Activated T-cell treated with anti-CD3 and anti-CD28 coated beads, Interleukin-2, amount 50 U/mL, for 24 hours (primary cell): ENCODE results near the gene GPR32.
"Not testable (repeated sequence)": the region's sequence is repeated elsewhere in the genome, so short reads cannot be mapped to it uniquely, and the experiment has no call there.

ENCODE experiments used
- DNase-seq: peaks from one replicate; pipeline ENCODE4 v3.0.0-alpha.2; 2020
- H3K27ac Mint-ChIP-seq: 2 replicates; pipeline ENCODE4 v1.8.0; 2020; ENCODE audit warnings: mild to moderate bottlenecking, mixed read lengths
- H3K27me3 Mint-ChIP-seq: 2 replicates; pipeline ENCODE4 v1.8.0; 2020; ENCODE audit warnings: mixed read lengths
- H3K36me3 Mint-ChIP-seq: 2 replicates; pipeline ENCODE4 v1.8.0; 2020; ENCODE audit warnings: low read depth, mixed read lengths
- H3K4me1 Mint-ChIP-seq: 2 replicates; pipeline ENCODE4 v1.8.0; 2020; ENCODE audit warnings: low read depth, mixed read lengths
- H3K4me3 Mint-ChIP-seq: 2 replicates; pipeline ENCODE4 v1.8.0; 2020; ENCODE audit warnings: mild to moderate bottlenecking, moderate library complexity, mixed read lengths
- H3K9me3 Mint-ChIP-seq: 2 replicates; pipeline ENCODE4 v1.8.0; 2020; ENCODE audit warnings: mixed read lengths

GPR32 gene

GRCh38 chr19:50770164-50770563 is at the start of gene GPR32:
GPR32 (plus strand) TSS chr19:50770464; CDS start chr19:50770601, 137 bp downstream.
- H3K4me1 Mint-ChIP-seq, H3K9me3 Mint-ChIP-seq, H3K4me3 Mint-ChIP-seq, H3K27ac Mint-ChIP-seq, H3K36me3 Mint-ChIP-seq, DNase-seq: not testable (repeated sequence)
- H3K27me3 Mint-ChIP-seq = peaks cover 42% of the 10 kb centered on the region

GRCh38 chr19:50720921-50721381 is 49.3 kb upstream of the GPR32 start:
- H3K27me3 Mint-ChIP-seq = peaks cover 71% of the 10 kb centered on the region
- no peak overlapping the region for H3K4me3 Mint-ChIP-seq
- H3K27ac Mint-ChIP-seq = no peak overlapping the region
- no peak for DNase-seq
- H3K4me1 Mint-ChIP-seq = peaks cover 21% of the 10 kb centered on the region
- H3K9me3 Mint-ChIP-seq = no peaks in the 10 kb centered on the region
- H3K36me3 Mint-ChIP-seq = peaks cover 5% of the 10 kb centered on the region

- Mint-ChIP-seq H3K9me3 (no peaks in the 10 kb centered on the region), H3K4me3 (no peak overlapping the region), H3K27ac (no peak overlapping the region), H3K36me3 (peaks cover 5% of the 10 kb centered on the region), H3K27me3 (peaks cover 71% of the 10 kb centered on the region), H3K4me1 (peaks cover 24% of the 10 kb centered on the region)
- DNase-seq = no peak
Measured at GRCh38 chr19:50721441-50722137, 48.7 kb upstream of the GPR32 start.

- Mint-ChIP-seq H3K9me3 (no peaks in the 10 kb centered on the region), H3K4me3 (no peak overlapping the region), H3K4me1 (peaks cover 27% of the 10 kb centered on the region), H3K27me3 (peaks cover 74% of the 10 kb centered on the region), H3K36me3 (peaks cover 5% of the 10 kb centered on the region), H3K27ac (no peak overlapping the region)
- DNase-seq = no peak
Measured at GRCh38 chr19:50722201-50723013, 47.9 kb upstream of the GPR32 start.

GRCh38 chr19:50723069-50723468 is 47.2 kb upstream of the GPR32 start, which contains the start of gene CLEC11A:
CLEC11A (plus strand) TSS chr19:50723364; CDS start chr19:50723526, 162 bp downstream.
- Mint-ChIP-seq H3K4me1 (peaks cover 33% of the 10 kb centered on the region), H3K4me3 (peak within 1 kb of the TSS; percentile 83), H3K27ac (no peak within 1 kb of the TSS), H3K36me3 (peaks cover 7% of the 10 kb centered on the region), H3K9me3 (no peaks in the 10 kb centered on the region), H3K27me3 (peaks cover 76% of the 10 kb centered on the region)
- no peak for DNase-seq

GRCh38 chr19:50723735-50724521 is 46.3 kb upstream of the GPR32 start:
- peak overlapping the region; percentile 88 for H3K27ac Mint-ChIP-seq
- DNase-seq = no peak
- peaks cover 39% of the 10 kb centered on the region for H3K4me1 Mint-ChIP-seq
- H3K27me3 Mint-ChIP-seq = peaks cover 80% of the 10 kb centered on the region
- H3K9me3 Mint-ChIP-seq = no peaks in the 10 kb centered on the region
- H3K36me3 Mint-ChIP-seq = peaks cover 7% of the 10 kb centered on the region
- H3K4me3 Mint-ChIP-seq = peak overlapping the region; percentile 83

- Mint-ChIP-seq H3K27ac (peak overlapping the region; percentile 89), H3K4me1 (peaks cover 39% of the 10 kb centered on the region), H3K27me3 (peaks cover 83% of the 10 kb centered on the region), H3K36me3 (peaks cover 7% of the 10 kb centered on the region), H3K4me3 (peak overlapping the region; percentile 83), H3K9me3 (no peaks in the 10 kb centered on the region)
- peak; percentile 92 for DNase-seq
Measured at GRCh38 chr19:50724522-50725217, 45.6 kb upstream of the GPR32 start.

GRCh38 chr19:50725218-50725910 is 44.9 kb upstream of the GPR32 start:
- Mint-ChIP-seq H3K27ac (peak overlapping the region; percentile 89), H3K4me1 (peaks cover 37% of the 10 kb centered on the region), H3K27me3 (peaks cover 81% of the 10 kb centered on the region), H3K9me3 (no peaks in the 10 kb centered on the region), H3K36me3 (peaks cover 7% of the 10 kb centered on the region), H3K4me3 (peak overlapping the region; percentile 83)
- no peak for DNase-seq

- H3K4me1 Mint-ChIP-seq = peaks cover 37% of the 10 kb centered on the region
- peaks cover 76% of the 10 kb centered on the region for H3K27me3 Mint-ChIP-seq
- peak overlapping the region; percentile 83 for H3K4me3 Mint-ChIP-seq
- H3K36me3 Mint-ChIP-seq = peaks cover 7% of the 10 kb centered on the region
- H3K9me3 Mint-ChIP-seq = no peaks in the 10 kb centered on the region
- DNase-seq = no peak
- H3K27ac Mint-ChIP-seq = peak overlapping the region; percentile 89
Measured at GRCh38 chr19:50725911-50726230, 44.4 kb upstream of the GPR32 start.

- peaks cover 37% of the 10 kb centered on the region for H3K4me1 Mint-ChIP-seq
- peaks cover 67% of the 10 kb centered on the region for H3K27me3 Mint-ChIP-seq
Measured at GRCh38 chr19:50728084-50728737, 42.1 kb upstream of the GPR32 start.

GRCh38 chr19:50729894-50730293 is 40.4 kb upstream of the GPR32 start:
- DNase-seq = no peak
- Mint-ChIP-seq H3K4me3 (no peak overlapping the region), H3K9me3 (no peaks in the 10 kb centered on the region), H3K4me1 (peaks cover 29% of the 10 kb centered on the region), H3K27me3 (peaks cover 59% of the 10 kb centered on the region), H3K27ac (no peak overlapping the region), H3K36me3 (peaks cover 7% of the 10 kb centered on the region)

More at GRCh38 chr19:50728084-50728737, 42.1 kb upstream of the GPR32 start:
- H3K9me3 Mint-ChIP-seq = no peaks in the 10 kb centered on the region
- peak overlapping the region; percentile 61 for H3K4me3 Mint-ChIP-seq
- H3K27ac Mint-ChIP-seq = peak overlapping the region; percentile 80
- H3K36me3 Mint-ChIP-seq = peaks cover 7% of the 10 kb centered on the region
- DNase-seq = peak; percentile 83

GRCh38 chr19:50735869-50736268 is 34.4 kb upstream of the GPR32 start:
- Mint-ChIP-seq H3K27ac (no peak overlapping the region), H3K9me3 (no peaks in the 10 kb centered on the region), H3K4me3 (no peak overlapping the region), H3K27me3 (peaks cover 50% of the 10 kb centered on the region), H3K36me3 (no peaks in the 10 kb centered on the region), H3K4me1 (no peaks in the 10 kb centered on the region)
- no peak for DNase-seq

GRCh38 chr19:50736338-50736737 is 33.9 kb upstream of the GPR32 start:
- Mint-ChIP-seq H3K27me3 (peaks cover 51% of the 10 kb centered on the region), H3K9me3 (no peaks in the 10 kb centered on the region), H3K27ac (no peak overlapping the region), H3K4me3 (no peak overlapping the region), H3K4me1 (no peaks in the 10 kb centered on the region), H3K36me3 (no peaks in the 10 kb centered on the region)
- no peak for DNase-seq
